ENCODE results near the gene LYRM9.
"Not testable (repeated sequence)": the region's sequence is repeated elsewhere in the genome, so short reads cannot be mapped to it uniquely, and the experiment has no call there.

The LYRM9 gene

GRCh38 chr17:27906623-27907022 is 13.5 kb upstream of the LYRM9 start:
- no peak for DNase-seq

- no peak for DNase-seq
Measured at GRCh38 chr17:27906226-27906580, 13.0 kb upstream of the LYRM9 start.

GRCh38 chr17:27905447-27906225 is 12.5 kb upstream of the LYRM9 start:
- DNase-seq, result no peak

DNA sequence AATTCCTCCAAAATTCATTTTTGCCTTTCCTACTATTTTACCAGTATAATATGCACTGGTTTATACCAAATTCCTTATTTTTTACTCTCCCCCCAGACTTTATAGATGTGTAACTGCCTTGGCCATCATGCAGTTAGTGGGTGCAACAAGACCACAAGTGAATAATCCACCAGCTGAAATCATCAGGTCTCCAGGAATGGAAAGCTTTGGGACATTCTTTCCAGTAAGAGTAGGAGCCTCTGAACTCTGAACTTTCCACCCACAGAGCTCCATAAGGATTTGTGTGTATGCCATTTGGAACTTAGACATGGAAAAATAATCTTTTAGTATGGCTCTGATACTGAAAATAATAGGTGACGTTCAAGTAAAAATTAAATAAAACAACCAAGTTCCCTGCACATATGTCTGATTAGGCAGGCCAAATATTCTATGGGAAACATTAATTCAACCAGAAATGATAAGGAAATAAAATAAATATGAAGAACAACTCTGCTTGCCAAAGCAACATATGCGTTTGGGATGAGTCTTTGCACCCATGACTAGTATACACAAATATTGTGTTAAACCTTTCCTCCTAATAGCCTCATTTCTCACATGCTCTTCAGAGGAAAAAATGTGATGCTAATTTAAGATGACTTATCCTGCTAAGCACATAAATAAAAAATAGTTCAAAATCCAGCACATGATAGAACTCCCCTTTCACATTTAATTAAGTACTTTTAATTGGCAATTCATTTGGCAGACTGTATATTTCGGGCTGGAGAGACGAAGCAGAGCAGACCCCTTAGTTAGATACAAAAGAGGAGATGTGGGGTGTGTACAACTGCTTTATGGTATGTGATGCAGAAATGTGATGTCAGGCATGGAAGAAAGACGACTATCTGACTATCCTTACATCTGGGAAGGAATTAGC is 11.6 kb upstream of the LYRM9 start:
- no peak for DNase-seq

GRCh38 chr17:27904114-27904513 is 10.9 kb upstream of the LYRM9 start:
- no peak for DNase-seq

DNA sequence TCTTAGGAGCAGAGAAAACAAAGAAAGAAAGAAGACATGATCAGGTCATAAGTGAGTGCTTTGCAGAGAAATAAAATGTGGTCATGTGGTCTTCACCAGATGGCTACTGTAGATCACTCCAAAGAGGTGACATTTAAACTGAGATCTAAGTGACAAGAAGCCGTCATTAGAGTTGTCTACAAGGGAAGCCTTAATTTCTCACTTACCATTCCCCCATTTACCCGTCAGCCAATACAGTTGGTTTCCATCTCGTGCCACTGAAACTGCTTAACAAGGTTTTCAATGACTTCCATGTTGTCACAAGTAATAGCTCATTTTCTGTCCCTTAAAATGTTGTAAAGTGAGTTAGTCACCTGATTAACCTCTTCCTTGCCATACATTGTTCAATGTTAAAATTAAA is 6.4 kb upstream of the LYRM9 start:
- no peak for DNase-seq

DNA sequence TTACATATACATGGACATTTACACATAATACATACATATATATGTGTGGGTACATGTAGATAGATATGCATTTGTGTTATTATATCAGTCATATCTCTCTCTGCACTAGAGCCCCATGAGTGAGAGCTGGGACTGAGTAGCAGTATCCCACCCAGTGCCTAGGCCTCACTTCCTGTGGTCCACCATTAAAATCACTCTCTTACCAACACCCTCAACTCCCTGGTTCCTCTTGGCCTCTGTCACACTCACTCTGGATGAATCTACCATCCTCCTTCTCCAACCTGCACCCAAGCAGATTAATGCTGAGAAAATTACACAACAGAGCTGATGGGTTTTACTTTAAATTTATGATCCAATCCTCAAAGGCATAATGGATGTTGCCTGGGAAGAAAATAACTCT is 4.9 kb upstream of the LYRM9 start:
- peak in 1 of 58 donors; percentile 19 for DNase-seq

DNA sequence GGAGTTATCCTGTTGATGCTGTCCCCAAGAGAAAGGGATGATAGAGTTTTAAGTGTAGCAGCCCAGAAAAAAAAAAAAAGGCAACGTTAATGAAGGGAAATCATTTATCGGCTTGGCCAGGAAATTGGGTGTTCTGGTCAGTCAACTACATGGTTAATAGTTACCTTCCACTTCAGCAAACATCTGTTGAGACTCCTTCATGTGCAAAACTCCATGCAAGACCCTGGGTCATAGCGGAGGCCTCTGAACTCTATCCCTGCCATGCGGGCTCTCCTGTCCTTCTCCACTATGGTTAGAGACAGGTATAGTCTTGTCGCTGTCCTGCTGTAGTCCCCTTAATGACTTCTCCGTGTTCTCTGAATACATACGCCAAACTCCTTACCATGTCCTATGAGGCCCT is 3.5 kb upstream of the LYRM9 start:
- no peak for DNase-seq

DNA sequence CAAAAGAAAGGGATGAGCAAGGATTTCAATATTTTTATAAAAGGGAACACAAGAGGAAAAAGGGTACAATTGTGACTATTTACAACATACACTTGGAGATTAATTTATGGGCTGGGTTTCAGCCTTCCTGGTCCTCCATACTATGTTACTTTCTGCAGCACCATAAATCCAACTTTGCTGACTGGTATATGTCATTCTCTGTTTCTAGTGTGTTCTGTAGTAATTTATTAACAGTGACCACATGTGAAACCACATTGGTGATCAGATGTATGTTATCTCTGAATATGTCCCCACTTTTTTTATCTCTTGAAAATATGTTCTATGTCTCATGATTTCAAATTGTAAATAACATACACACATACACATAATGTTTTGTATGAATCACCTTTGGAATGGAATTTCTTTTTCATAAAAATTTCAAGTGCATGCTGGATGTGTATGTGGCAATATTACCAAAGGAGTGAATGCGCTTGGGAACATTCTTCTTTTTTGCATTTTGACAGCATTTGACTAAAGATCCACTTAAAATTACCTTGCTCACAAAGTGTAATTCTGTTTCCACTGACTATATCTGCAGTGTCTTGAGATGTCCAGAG is 2.9 kb upstream of the LYRM9 start:
- DNase-seq, result no peak

DNA sequence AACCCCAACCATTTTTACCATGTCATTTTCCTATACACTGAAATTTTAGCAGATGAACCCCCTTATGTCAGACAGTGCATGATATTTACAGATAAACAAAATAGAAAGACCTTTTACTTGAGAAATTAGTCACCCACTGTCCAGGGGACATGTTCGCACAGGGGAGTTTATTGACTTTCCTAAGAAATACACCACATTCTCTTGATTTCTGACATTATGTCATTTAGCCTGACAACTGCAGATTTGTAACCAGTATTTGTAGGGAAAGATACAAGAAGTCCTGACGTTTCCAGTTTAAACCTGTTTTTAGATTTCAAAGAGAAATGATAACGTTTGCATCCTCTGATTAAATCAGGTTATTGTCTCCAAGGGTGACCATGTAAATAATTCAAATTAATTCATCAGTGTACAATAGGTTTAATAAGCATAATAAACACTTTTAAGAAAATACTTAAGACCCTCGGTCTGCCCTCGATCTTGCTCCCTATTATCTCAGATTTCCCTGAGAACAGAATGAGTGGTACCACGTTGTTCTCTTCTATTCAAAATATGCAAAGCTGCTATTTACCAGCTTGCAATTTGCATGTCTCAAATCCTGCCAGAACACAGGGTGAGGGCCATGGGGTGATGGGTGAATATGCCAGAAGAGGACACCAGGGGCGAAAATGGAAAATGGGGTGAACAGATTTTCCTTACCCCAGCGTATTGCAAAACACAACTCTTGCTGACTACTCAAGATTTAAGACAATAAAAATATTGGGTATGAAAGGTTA is 2.1 kb upstream of the LYRM9 start:
- DNase-seq, result peak in 1 of 58 donors; percentile 17

- no peak for DNase-seq
Measured at GRCh38 chr17:27893841-27894503, 807 bp upstream of the LYRM9 start.

DNA sequence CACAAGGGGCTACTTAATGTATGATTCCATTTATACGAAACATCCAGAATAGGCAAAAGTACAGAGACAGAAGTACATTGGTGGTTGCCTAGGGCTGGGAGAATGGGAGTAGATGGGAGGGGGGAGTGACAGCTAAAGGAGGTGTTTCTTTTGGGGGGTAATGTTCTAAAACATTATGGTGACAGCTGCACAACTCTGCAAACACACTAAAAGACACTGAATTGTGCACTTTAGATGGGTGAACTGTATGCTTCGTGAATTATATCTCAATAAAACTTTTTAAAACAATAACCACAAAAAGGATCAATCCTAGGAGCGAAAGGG is 661 bp downstream of the LYRM9 start:
- no peak for DNase-seq

GRCh38 chr17:27891841-27892240 is 1.3 kb downstream of the LYRM9 start:
- no peak for DNase-seq

DNA sequence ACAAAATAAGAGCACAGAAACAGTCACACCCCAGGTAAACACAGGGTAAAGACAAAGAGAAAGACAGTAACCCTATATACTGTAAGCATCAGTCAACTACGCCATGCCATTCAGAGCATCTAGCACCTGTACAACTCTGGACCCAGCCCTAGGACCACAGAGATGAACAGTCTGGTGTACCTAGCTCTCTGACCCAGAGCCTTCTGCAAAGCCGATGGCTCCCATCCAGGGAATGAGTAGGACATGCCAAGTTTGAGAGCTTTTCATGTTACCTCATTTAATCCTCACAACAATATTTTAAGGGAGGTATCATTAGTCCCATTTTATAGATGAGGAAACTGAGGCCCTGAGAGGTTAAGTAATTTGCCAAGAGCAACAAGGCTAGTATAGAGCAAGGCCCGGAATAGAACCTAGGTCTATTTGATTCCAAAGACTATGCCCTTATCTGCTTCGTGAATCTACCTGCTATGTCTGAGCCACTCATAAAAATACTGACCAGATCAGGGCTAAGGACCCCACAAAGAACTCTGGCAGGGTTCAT is 3.4 kb downstream of the LYRM9 start:
- DNase-seq, result no peak

GRCh38 chr17:27888945-27889344 is 4.2 kb downstream of the LYRM9 start:
- DNase-seq, result no peak

- no peak for DNase-seq
Measured at GRCh38 chr17:27888067-27888466, 5.1 kb downstream of the LYRM9 start.

DNA sequence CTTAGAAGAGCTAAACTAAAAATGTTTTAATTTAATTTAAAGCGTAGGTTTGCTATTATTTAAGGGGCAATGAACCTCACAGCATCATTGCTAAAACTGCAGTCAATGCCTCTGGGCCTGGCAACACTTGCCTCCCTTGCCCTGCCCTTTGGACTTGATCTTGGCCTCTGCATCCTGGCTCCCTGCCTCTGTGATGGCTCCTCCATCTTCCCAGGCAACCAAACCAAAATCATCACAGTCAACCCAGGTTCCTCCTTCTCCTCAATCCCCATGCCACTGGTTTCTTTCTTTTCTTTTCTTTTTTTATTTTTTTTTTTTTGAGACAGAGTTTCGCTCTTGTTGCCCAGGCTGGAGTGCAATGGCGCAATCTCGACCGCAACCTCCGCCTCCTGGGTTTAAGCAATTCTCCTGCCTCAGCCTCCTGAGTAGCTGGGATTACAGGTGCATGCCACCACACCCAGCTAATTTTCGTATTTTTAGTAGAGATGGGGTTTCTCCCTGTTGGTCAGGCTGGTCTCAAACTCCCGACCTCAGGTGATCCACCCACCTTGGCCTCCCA is 6.7 kb downstream of the LYRM9 start:
- DNase-seq, result not testable (repeated sequence)

GRCh38 chr17:27882162-27882840 is 10.9 kb downstream of the LYRM9 start:
- DNase-seq, result no peak

DNA sequence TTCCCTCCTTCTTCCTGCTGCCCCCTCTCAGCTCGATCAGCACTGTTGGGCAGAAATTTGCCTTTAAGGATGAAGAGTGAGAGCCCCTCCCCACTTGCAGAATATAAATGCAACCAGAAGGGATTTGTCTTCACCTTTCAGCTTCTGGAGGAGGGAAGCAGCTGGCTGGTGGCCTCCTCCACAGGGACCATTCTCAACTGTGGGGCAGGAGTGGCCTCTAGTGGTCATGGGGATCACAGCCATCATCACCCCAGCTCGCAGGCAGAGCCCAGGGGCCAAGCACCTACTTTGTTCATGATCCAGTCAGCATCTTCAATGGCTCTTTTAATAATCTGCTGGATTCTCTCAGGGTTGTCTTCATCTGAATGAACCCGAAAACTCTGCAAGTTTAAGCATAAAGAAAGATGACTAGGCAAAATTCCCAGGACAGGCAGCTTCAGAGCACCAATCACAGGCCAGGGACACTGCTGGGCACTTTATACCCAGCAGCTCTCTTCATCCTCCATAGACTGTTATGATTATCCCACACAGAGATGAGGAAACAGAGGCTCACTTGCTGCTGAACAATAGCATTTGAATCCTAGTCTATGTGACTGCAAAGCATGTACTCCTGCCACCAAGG is 13.1 kb downstream of the LYRM9 start:
- peak in 55 of 58 donors; percentile 14 to 86 (median 59) for DNase-seq
